B cell (primary cell): ENCODE results near the gene FIBCD1. TPM values are rescaled to one million over a fixed set of nuclear protein-coding genes. Genes with fewer than 3 reads are reported as not detected.

Experiments
- ATAC-seq: fragments of 200-7000 bp; cut with Tn5 transposase; one replicate; pipeline ENCODE4 v1.10.0; 2021; ENCODE audit warnings: low read depth, mild to moderate bottlenecking, moderate number of reproducible peaks, moderate library complexity
- CTCF ChIA-PET: fragments of 350-600 bp; sonication (Branson Sonifier 250); formaldehyde crosslinking; loops from one replicate; lab custom pipeline; 2021; ENCODE audit warnings: antibody characterized with exemption, inconsistent platforms; lab: Charles Lee
- POLR2A ChIA-PET: fragments of 350-600 bp; sonication (Branson Sonifier 250); formaldehyde crosslinking; loops from one replicate; lab custom pipeline; 2021; ENCODE audit warnings: antibody characterized with exemption; lab: Charles Lee
- DNase-seq: peaks from one replicate; pipeline ENCODE4 v3.0.0; 2013
- H2AFZ ChIP-seq: 2 replicates; pipeline ENCODE4 v1.6.1; 2012; ENCODE audit warnings: mild to moderate bottlenecking, low read depth, low read length; ENCODE audit not compliant: insufficient read depth, poor library complexity, severe bottlenecking
- H3K27ac ChIP-seq, 2 donors: 1 replicate in 1 of 2; 2 replicates in 1 of 2; pipeline ENCODE4 v1.5.1; 2012 to 2013; ENCODE audit warnings: low read length in 2 of 2, mild to moderate bottlenecking in 2 of 2, moderate library complexity in 1 of 2
- H3K27me3 ChIP-seq, 4 experiments: fragments of 200-600 bp in 1 of 4; sonication (generic) in 1 of 4; replicated peaks in 1 of 4; 1 replicate in 2 of 4; 2 replicates in 2 of 4; pipeline versions ENCODE4 v1.6.1 to v1.7.0; 2013 to 2016; ENCODE audit warnings: low read length in 3 of 4, mild to moderate bottlenecking in 2 of 4, mixed read lengths in 1 of 4, moderate library complexity in 1 of 4; ENCODE audit not compliant: insufficient read depth in 4 of 4, control insufficient read depth in 3 of 4; ENCODE audit errors: control extremely low read depth in 1 of 4
- H3K36me3 ChIP-seq, 2 experiments: replicated peaks in 1 of 2; 1 replicate in 1 of 2; 2 replicates in 1 of 2; pipeline versions ENCODE4 v1.6.1 to v1.7.1; 2013; ENCODE audit warnings: low read length in 1 of 2; ENCODE audit not compliant: insufficient read depth in 2 of 2, control insufficient read depth in 1 of 2; ENCODE audit errors: control extremely low read depth in 1 of 2, extremely low read depth in 1 of 2
- H3K4me1 ChIP-seq, 2 donors: fragments of 200-600 bp in 1 of 2; sonication (generic) in 1 of 2; 1 replicate in 1 of 2; 2 replicates in 1 of 2; pipeline versions ENCODE4 v1.5.1 to v1.6.1; 2013 to 2017; ENCODE audit warnings: low read length in 2 of 2; ENCODE audit not compliant: control insufficient read depth in 2 of 2, insufficient read depth in 2 of 2
- H3K4me2 ChIP-seq: replicated peaks from 2 replicates; pipeline ENCODE3; 2012; ENCODE audit warnings: mild to moderate bottlenecking, low read depth, low read length; ENCODE audit not compliant: poor library complexity, severe bottlenecking
- H3K4me3 ChIP-seq, 5 experiments: fragments of 200-600 bp in 1 of 5; sonication (generic) in 1 of 5; 1 replicate in 3 of 5; 2 replicates in 2 of 5; pipeline versions ENCODE4 v1.5.1 to v1.7.0; 2011 to 2016; ENCODE audit warnings: low read length in 4 of 5, mild to moderate bottlenecking in 4 of 5, low read depth in 2 of 5, control low read depth in 1 of 5, moderate library complexity in 1 of 5; ENCODE audit not compliant: insufficient read depth in 1 of 5; ENCODE audit errors: control extremely low read depth in 1 of 5, extremely low read depth in 1 of 5
- H3K79me2 ChIP-seq: fragments of 200-600 bp; sonication (generic); one replicate; pipeline ENCODE4 v1.6.0; 2016; ENCODE audit warnings: low read length; ENCODE audit not compliant: control insufficient read depth, insufficient read depth
- H3K9ac ChIP-seq: fragments of 200-600 bp; sonication (generic); 2 replicates; pipeline ENCODE4 v1.6.1; 2017; ENCODE audit warnings: mild to moderate bottlenecking, low read length, moderate library complexity
- H3K9me3 ChIP-seq, 3 donors: one replicate each; pipeline versions ENCODE4 v1.6.1 to v1.7.1; 2013; ENCODE audit warnings: low read length in 2 of 3; ENCODE audit not compliant: control insufficient read depth in 2 of 3, insufficient read depth in 1 of 3; ENCODE audit errors: control extremely low read depth in 1 of 3
- H4K20me1 ChIP-seq: 2 replicates; pipeline ENCODE4 v1.6.0; 2012; ENCODE audit warnings: mild to moderate bottlenecking, low read length; ENCODE audit not compliant: insufficient read depth, control insufficient read depth, poor library complexity, severe bottlenecking
- H3K27ac Mint-ChIP-seq: one replicate; pipeline ENCODE4 v1.8.0; 2021; ENCODE audit warnings: mixed read lengths
- H3K27me3 Mint-ChIP-seq: one replicate; pipeline ENCODE4 v1.8.0; 2021; ENCODE audit warnings: mixed read lengths
- H3K4me1 Mint-ChIP-seq: one replicate; pipeline ENCODE4 v1.8.0; 2021; ENCODE audit warnings: mixed read lengths
- H3K4me3 Mint-ChIP-seq: one replicate; pipeline ENCODE4 v1.8.0; 2021; ENCODE audit warnings: mixed read lengths
- H3K9me3 Mint-ChIP-seq: one replicate; pipeline ENCODE4 v1.8.0; 2022; ENCODE audit warnings: mixed read lengths; ENCODE audit not compliant: insufficient read depth
- CTCF ChIP-seq: fragments of 200-600 bp; IDR thresholded peaks from one replicate; pipeline ENCODE4 v1.8.0; 2022; ENCODE audit warnings: antibody characterized with exemption, mild to moderate bottlenecking
- EZH2 ChIP-seq: IDR thresholded peaks from 2 replicates; pipeline ENCODE4 v1.6.1; 2012; ENCODE audit warnings: borderline replicate concordance, low read depth, mild to moderate bottlenecking, moderate library complexity, low read length; ENCODE audit not compliant: insufficient read depth, poor library complexity, severe bottlenecking
- WGBS: methylation state at CpG from one replicate; pipeline ENCODE4 v1.1.5; 2013; ENCODE audit warnings: missing lambda C conversion rate; ENCODE audit not compliant: insufficient coverage; 5-methylcytosine and 5-hydroxymethylcytosine counted together
- intact Hi-C: fragments of 100-400 bp; cut with micrococcal nuclease; formaldehyde crosslinking; loops from one replicate; pipeline ENCODE4 v1.10.0; 2022
- polyA plus RNA-seq: library from polyadenylated mRNA; depleted of rRNA; stranded (reverse); fragments of >200 nt; gene quantifications from 2 replicates; pipeline ENCODE4 v1.2.3, GENCODE V29; 2012
- total RNA-seq, 2 donors: library from RNA; stranded (reverse); fragments of 120-200 nt in 1 of 2; gene quantifications; 1 replicate in 1 of 2; 2 replicates in 1 of 2; pipeline versions ENCODE4 v1.2.3 to v1.2.4, GENCODE V29; 2013 to 2022

The FIBCD1 gene
- total and polyA plus RNA-seq, 2 donors (not counting 1 experiment from before 2014, with no cell fraction given): not detected

GRCh38 chr9:130885484-130886375 lies 53.3 kb downstream of the FIBCD1 start:
- no peak for DNase-seq
- Histone ChIP-seq H4K20me1 (no peaks in the 10 kb centered on the region), H3K36me3 (peaks cover 0 to 58% of the 10 kb centered on the region in 2 experiments), H2AFZ (no peak overlapping the region), H3K9ac (no peak overlapping the region), H3K4me3 (no peak overlapping the region), H3K27me3 (no peaks in the 10 kb centered on the region), H3K4me2 (no peak overlapping the region), H3K79me2 (no peaks in the 10 kb centered on the region), H3K9me3 (no peaks in the 10 kb centered on the region), H3K27ac (no peak overlapping the region), H3K4me1 (no peaks in the 10 kb centered on the region)
- Mint-ChIP-seq H3K9me3 (no peaks in the 10 kb centered on the region), H3K27ac (no peak overlapping the region), H3K27me3 (no peaks in the 10 kb centered on the region), H3K4me3 (no peak overlapping the region), H3K4me1 (no peaks in the 10 kb centered on the region)
- POLR2A ChIA-PET: no interaction called here
- no peak for ATAC-seq
- CTCF ChIA-PET: no interaction called here
- TF ChIP-seq EZH2: no peak
- no peak for TF ChIP-seq CTCF
- intact Hi-C loops: no loop called here
- 97% methylated on average over 35 of the region's 35 CpGs for WGBS
